Tibial artery (tissue), 4 donors: ENCODE results near the gene TUBE1.

ENCODE experiments used
- DNase-seq, 2 donors: peaks; one replicate each; pipeline ENCODE4 v3.0.0-alpha.2; 2019
- H3K27ac ChIP-seq, 2 donors: fragments of 200-600 bp; sonication (generic) in 1 of 2; 1 replicate in 1 of 2; 2 replicates in 1 of 2; pipeline ENCODE4 v1.5.1; 2018 to 2019; ENCODE audit warnings: mild to moderate bottlenecking in 1 of 2
- H3K27me3 ChIP-seq, 2 donors: fragments of 200-600 bp; sonication (generic) in 1 of 2; one replicate each; pipeline versions ENCODE4 v1.5.1 to v1.6.0; 2016 to 2019
- H3K36me3 ChIP-seq, 3 donors: fragments of 200-600 bp; sonication (generic) in 2 of 3; one replicate each; pipeline ENCODE4 v1.5.1; 2016 to 2019; ENCODE audit warnings: mild to moderate bottlenecking in 2 of 3
- H3K4me1 ChIP-seq, 4 donors: fragments of 200-600 bp; sonication (generic) in 2 of 4; 1 replicate in 3 of 4; 2 replicates in 1 of 4; pipeline ENCODE4 v1.5.1; 2016 to 2019
- H3K4me3 ChIP-seq, 2 donors: fragments of 200-600 bp; sonication (generic) in 1 of 2; 1 replicate in 1 of 2; 2 replicates in 1 of 2; pipeline ENCODE4 v1.5.1; 2018 to 2019; ENCODE audit warnings: mild to moderate bottlenecking in 2 of 2
- H3K9me3 ChIP-seq, 3 donors: fragments of 200-600 bp; sonication (generic) in 1 of 3; one replicate each; pipeline ENCODE4 v1.5.1; 2016 to 2019
- intact Hi-C: fragments of 100-400 bp; cut with DNase I; formaldehyde crosslinking; loops from one replicate; pipeline ENCODE4 v1.15.0; 2023; ENCODE audit warnings: low total_unique reads
- TF ChIP-seq, protein P1 (sequence below), 2 experiments: fragments of 200-600 bp in 1 of 2; fragments of 450-650 bp in 1 of 2; IDR thresholded peaks; one replicate each; pipeline ENCODE4 v1.5.1; 2017 to 2019; ENCODE audit warnings: antibody characterized with exemption in 2 of 2, mild to moderate bottlenecking in 1 of 2, moderate library complexity in 1 of 2

The TUBE1 gene

DNA sequence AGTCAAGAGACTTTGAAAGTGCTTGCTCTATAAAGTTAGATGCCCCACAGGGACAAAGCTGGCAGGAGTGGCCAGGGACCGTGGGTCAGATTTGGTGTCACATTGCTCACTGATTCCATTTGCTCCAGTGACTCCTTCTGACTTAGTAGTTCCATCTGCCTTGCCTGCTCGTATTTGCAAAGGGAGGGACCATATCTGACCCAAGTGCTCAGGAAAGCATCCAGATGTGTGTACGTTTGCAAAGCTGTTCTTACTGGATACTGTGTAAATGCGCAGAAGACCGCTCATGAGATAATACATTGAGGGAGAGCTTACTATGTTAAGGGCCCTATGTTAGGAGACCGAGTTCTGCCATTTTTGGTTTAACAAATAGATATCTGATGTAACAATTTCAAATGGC is 54.6 kb downstream of the TUBE1 start:
- no peak for DNase-seq
- H3K27me3 ChIP-seq, result no peaks in the 10 kb centered on the region
- no peaks in the 10 kb centered on the region for H3K9me3 ChIP-seq
- H3K4me3 ChIP-seq, result no peak overlapping the region
- no peak overlapping the region for H3K27ac ChIP-seq
- H3K36me3 ChIP-seq, result no peaks in the 10 kb centered on the region
- TF ChIP-seq, protein P1, sequence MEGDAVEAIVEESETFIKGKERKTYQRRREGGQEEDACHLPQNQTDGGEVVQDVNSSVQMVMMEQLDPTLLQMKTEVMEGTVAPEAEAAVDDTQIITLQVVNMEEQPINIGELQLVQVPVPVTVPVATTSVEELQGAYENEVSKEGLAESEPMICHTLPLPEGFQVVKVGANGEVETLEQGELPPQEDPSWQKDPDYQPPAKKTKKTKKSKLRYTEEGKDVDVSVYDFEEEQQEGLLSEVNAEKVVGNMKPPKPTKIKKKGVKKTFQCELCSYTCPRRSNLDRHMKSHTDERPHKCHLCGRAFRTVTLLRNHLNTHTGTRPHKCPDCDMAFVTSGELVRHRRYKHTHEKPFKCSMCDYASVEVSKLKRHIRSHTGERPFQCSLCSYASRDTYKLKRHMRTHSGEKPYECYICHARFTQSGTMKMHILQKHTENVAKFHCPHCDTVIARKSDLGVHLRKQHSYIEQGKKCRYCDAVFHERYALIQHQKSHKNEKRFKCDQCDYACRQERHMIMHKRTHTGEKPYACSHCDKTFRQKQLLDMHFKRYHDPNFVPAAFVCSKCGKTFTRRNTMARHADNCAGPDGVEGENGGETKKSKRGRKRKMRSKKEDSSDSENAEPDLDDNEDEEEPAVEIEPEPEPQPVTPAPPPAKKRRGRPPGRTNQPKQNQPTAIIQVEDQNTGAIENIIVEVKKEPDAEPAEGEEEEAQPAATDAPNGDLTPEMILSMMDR (IDR thresholded peaks at IDR 0.05), result no peak
- H3K4me1 ChIP-seq, result peaks cover 0 to 58% (median 16%) of the 10 kb centered on the region in 4 donors
- intact Hi-C loops, result no loop called here

DNA sequence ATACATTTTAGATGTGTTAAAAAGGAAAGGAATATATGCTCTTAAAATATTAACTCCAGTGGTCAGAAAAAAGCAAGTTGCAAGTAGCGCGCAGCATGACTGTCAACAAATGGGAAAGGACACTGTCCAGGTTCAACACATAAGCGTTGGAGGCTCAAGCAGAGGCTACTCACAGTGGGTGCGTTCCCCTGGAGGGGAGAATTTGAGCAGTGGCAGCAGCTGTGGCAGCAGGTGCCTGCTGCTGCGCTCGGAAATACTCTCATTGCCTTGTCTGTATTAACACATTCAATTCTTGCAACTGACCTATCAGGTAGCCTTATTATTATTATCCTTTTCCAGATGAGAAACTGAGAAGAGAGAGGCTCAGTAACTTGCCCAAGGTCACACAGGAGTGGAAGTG is 55.3 kb downstream of the TUBE1 start:
- Histone ChIP-seq H3K36me3 (no peaks in the 10 kb centered on the region), H3K27ac (no peak overlapping the region), H3K27me3 (no peaks in the 10 kb centered on the region), H3K4me3 (no peak overlapping the region), H3K4me1 (peaks cover 0 to 50% (median 10%) of the 10 kb centered on the region in 4 donors), H3K9me3 (no peaks in the 10 kb centered on the region)
- TF ChIP-seq, protein P1 (IDR thresholded peaks at IDR 0.05), result no peak
- no peak for DNase-seq
- intact Hi-C loops, result no loop called here

DNA sequence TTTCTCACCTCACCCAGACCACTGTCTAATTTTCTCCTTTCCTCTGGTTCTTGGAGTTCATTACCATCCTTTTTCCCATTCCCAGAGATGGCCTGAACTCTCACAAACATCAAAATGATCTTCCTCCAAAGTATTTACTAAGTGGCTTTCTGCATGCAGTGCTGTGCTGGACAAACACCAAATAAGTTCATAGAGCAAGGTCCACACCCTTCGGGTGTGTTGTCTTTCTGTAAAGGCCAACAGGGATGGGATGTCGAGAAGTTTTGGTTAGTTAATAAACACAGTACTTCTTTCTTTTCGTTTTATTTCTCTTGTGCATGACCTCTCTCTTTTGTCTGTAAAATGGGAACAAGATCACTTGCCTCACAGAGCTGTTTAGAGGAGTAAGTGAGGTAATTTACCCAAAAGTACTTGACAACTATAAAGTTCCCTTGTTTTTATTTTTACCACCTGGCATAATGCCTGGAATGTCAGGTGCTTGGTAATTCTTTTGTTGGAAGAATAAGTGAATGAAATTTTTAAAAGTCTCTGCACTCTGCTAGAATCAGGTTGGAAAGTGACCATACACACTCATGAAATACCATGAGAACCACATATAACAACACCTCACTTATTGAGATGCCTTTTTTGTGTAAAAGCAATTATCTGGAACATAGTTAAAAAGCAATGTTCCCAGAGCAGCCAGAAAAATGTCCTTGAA is 56.2 kb downstream of the TUBE1 start:
- H3K9me3 ChIP-seq, result no peaks in the 10 kb centered on the region
- intact Hi-C loops, result no loop called here
- no peaks in the 10 kb centered on the region for H3K27me3 ChIP-seq
- peak in 1 of 2 donors; percentile 40 for DNase-seq
- peaks cover 0 to 44% (median 10%) of the 10 kb centered on the region in 4 donors for H3K4me1 ChIP-seq
- no peaks in the 10 kb centered on the region for H3K36me3 ChIP-seq
- peak overlapping the region in 1 of 2 donors; percentile 34 for H3K27ac ChIP-seq
- TF ChIP-seq, protein P1 (IDR thresholded peaks at IDR 0.05), result no peak
- no peak overlapping the region for H3K4me3 ChIP-seq

DNA sequence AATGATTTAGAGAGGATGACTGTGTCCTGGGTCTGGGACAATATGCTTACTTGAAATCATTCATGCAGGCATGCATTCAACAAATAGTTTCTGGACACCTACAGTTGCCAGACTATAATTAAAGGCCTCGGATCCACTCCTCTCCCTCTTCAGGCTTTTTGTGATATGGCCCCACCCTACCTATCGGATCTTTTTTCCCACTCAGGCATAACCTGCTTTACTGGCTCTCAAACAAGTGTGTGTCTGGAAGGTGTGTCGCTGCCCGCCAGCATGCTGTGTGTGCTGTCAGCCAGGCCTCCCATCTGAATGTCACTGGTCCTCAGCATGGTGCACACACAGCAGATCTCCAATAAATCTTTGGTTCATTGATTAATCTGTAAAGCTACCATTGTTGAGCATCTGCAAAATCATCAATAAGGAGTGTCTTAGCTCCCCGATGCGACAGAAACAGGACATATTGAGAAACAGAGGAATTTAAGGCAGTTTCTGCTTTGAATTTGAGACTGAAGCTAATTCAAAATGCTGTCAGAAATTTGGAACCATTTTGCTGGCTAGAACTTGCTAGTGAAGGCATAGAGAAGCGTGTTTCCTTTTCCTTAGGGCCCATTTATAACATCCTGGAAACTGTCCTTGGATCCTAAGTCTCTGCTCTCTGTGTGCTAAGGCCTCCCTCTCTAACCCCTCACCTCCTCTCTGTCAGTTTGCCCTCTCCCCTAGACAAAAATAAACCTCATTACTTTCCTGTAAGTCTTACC is 56.9 kb downstream of the TUBE1 start:
- H3K36me3 ChIP-seq, result no peaks in the 10 kb centered on the region
- no peaks in the 10 kb centered on the region for H3K9me3 ChIP-seq
- no peak for DNase-seq
- no peaks in the 10 kb centered on the region for H3K27me3 ChIP-seq
- intact Hi-C loops, result no loop called here
- peaks cover 0 to 38% (median 10%) of the 10 kb centered on the region in 4 donors for H3K4me1 ChIP-seq
- TF ChIP-seq, protein P1 (IDR thresholded peaks at IDR 0.05), result no peak
- H3K27ac ChIP-seq, result peak overlapping the region in 1 of 2 donors; percentile 34
- H3K4me3 ChIP-seq, result no peak overlapping the region

DNA sequence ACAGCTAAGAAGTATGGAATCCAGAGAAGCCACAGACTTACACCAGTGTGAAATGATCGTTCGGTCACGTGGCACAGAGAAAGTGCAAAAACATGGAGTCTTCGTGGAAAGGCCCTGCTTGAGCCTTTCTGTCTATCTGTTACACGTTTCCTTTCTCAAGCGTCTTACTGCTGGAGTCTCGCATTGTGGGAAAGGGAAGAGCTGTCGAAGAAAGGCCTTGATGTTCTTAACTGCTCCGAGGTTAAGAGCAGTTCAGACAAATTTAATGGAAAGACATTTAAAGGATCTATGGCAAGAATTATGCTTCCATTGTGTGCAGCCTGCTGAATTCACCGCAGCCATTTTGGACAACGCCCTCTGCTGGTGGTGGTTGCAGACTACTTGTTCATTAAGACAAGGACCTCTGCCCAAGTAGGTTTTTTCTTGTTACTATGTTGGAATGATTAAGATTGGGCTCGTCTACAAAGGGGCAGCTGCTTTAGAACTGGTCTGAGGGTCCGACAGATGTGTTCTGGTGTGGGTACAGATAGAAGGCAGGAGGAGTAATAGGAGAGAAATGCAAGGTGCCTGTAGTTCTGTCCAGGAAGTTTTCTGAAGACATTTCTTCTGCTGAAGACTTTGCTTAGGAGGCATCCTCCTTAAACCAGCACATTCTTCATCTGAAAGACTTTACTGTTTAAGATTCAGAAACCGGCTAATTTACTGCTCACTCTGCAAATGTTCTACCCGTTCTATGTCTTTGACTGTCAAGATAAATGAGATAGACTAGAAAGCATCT is 58.0 kb downstream of the TUBE1 start:
- intact Hi-C loops, result no loop called here
- Histone ChIP-seq H3K9me3 (no peaks in the 10 kb centered on the region), H3K4me3 (no peak overlapping the region), H3K4me1 (peaks cover 0 to 27% (median 7%) of the 10 kb centered on the region in 4 donors), H3K27ac (no peak overlapping the region), H3K36me3 (no peaks in the 10 kb centered on the region), H3K27me3 (no peaks in the 10 kb centered on the region)
- DNase-seq, result peak in 1 of 2 donors; percentile 62
- TF ChIP-seq, protein P1 (IDR thresholded peaks at IDR 0.05), result peak; percentile 34 to 51
